HG03520 (cell line): ENCODE results near the gene ARHGEF10L.

Source experiments
- ATAC-seq: cut with Tn5 transposase; IDR thresholded peaks from one replicate; pipeline ENCODE4 v1.9.1; 2021; ENCODE audit warnings: mild to moderate bottlenecking, moderate library complexity; ENCODE audit not compliant: unreplicated experiment

ARHGEF10L gene

DNA sequence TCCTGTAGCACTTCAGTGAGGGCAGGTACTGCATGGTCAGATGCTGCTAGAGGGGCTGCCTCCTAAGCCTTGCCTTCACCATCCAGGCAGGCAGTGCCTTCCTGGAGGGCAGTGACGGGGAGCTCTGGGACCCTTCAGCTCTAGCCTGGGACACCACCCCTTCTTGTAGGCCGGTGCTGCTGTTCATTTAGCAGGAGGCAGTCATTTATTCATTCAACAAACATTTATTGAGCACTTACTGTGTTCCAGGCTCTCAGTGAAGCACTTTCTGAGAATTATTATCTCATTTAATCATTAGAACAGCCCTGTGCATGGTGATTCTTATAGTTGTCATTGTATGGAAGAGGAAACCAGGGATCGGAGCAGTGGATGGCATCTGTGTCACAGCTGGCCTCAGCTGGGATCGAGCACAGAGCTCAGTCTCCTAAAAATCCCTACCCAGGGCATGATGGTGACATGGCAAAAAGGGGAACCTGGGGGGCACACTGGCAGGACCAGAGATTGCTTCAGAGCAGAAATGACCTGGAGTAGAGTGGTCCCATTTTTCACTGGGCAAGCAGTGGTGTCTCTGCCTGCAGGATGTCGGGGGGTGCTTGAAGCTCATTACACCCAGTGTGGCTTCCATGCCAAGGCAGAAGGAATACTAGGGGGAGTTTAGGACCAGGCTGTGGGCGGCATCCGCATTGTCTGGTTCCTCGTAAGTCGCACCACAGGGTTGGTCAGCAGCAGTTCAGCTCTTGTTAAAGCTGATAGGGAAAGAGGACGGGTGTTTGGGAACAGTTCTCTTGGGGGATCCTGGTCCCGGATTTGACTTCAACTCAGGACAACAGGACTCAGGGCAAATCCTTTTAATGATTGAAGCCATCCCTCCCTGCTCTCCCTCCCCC is 28.8 kb downstream of the ARHGEF10L start:
- ATAC-seq, result no peak

- ATAC-seq, result no peak
Measured at GRCh38 chr1:17569200-17570139, 30.0 kb downstream of the ARHGEF10L start.

DNA sequence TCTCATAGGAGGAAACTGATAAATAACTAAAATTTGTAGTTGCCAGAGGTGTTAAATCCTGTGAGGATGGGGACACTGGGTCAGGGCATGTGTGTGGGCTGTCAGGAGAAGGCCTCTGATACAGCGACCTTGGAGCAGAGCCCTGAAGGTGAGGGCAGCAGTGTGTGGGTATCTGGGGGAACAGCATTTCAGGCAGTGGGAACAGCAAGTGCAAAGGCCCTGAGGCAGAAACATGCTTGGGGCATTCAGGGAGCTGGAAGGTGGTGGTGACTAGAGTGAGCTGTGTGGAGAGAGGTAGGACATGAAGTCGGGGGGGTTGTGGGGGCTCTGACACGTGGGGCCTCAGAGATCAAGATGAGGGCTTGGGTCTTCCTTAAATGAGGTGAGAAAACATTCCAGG is 30.7 kb downstream of the ARHGEF10L start:
- ATAC-seq, result no peak

- no peak for ATAC-seq
Measured at GRCh38 chr1:17572264-17572985, 32.9 kb downstream of the ARHGEF10L start.

DNA sequence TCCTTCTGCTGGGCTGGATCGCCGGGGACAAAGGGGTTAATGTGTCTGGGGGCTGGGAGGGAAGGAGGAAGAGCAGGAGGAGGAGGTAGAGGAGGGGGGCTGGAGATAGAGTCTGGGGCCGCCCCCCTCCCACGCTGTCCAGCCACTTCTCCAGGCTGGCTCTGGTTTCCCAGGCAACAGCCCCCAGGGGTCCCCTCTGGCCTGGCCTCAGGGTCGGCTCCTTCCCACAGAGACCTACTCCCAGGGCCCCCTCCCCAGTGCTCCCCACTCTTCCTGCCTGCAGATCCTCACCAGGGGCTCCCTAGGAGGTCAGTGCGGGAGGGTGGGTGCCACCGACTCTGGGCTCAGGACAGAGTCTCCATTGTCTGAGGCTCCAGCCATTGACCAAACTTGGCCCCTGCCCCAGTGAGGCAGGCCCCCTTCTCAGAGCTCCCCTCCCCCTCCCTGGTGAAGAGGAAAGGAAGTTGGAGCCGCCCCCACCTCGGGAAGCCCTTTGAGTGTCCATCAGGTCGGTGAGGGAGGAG is 34.1 kb downstream of the ARHGEF10L start:
- no peak for ATAC-seq

GRCh38 chr1:17574516-17574915 is 35.0 kb downstream of the ARHGEF10L start:
- no peak for ATAC-seq

DNA sequence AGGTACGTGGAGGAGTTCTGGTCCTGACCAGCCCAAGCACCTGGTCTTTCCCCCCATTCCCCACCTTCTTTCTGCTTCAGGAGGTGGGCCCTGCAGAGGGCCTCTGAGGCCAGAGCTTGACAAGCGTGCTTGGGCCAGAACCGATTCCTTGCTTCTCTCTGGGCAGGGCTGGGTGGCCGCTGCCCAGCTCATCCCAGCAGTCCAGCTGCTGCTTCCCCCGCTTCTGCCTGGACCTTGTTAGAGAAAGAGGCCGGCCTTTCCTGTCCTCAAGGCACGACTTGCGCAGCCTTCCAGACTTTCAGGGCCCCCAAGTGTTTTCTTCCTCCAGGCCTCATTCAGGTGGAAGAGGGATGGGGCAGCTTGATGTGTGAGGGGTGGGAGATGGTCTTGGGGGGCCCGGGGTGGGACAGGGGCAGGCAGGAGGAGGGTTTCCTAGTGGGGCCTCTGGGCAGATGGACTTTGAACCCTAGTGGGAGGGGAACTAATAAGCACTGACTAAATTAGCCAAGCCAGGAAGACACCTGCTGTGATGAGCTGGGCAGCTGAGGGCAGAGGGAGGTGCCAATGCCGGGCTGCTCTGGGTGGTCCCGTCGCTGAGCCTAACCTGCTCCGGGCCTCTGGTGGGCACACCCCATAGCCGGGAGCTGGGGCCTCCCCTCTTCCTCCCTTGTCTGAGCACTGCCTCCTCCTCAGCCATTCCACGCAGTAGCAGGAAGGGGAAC is 36.5 kb downstream of the ARHGEF10L start:
- no peak for ATAC-seq

DNA sequence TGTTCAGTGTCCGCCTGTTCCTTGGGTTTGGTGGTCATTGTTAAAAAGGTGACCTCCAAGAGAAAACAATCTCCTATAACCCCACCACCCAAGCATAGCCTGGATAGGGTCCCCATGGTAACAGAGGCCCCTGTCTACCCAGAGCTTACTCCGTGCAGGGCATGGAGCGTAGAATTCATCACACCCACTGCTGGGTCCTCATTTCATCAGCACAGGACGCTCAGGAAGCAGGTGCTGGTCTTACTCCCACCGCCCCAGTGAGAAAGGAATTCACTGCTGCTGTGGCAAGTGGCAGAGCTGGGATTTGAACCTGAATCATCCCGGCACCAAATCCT is 37.0 kb downstream of the ARHGEF10L start:
- no peak for ATAC-seq

DNA sequence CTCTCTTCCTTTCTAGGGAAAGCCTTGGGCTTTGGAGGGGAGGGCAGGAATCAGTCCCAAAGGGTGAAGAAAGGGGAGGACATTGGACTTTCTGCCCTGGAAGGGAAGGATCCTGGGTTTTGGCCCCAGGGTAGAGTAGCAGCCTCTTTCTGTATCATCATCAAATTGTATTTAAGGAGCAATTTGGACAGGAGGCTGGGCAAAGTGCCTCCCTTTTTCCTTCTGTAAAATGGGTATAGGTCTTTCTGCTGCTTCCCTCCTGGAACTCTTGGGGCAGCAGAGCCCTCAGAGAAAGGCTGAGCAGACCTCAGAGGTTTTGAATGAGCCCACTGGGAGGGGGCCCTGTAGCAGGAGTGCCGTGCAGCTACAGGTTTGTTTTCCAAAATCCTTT is 38.4 kb downstream of the ARHGEF10L start:
- ATAC-seq, result no peak

- ATAC-seq, result no peak
Measured at GRCh38 chr1:17579951-17580939, 40.7 kb downstream of the ARHGEF10L start.

DNA sequence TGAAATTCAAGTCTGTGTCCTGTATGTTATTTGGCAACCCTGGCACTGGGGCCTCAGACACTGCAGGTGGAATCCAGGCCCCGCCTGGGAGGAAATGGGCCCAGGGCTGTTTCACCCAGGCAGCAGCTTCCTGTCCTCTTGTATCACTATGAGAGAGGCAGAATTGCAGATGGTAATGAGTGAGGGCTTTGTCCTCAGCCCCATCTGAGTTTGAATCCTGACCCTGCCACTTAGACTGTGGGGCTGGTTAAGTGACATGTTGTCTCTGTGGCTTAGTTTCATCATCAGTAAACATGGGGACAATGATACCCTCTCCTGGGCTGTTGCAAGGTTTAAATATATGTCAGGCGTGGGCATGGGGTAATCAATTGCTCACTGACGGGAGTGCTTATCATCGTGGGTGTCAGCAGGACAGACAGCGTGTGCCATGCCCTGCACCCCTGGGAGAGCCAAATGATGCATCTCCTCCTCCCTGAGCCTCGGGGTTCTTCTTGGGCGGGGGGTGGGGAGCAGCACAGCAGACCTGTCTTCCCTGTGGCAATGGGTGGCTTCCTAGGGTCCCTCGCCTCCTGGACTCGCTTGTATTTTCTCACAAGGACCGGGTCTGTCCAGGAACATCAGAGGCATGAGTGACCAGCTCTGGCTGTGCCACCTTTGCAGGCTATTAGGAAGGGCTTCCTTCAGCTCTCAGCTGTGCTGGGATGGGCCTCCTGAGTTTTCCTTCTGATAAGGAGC is 42.1 kb downstream of the ARHGEF10L start:
- no peak for ATAC-seq

DNA sequence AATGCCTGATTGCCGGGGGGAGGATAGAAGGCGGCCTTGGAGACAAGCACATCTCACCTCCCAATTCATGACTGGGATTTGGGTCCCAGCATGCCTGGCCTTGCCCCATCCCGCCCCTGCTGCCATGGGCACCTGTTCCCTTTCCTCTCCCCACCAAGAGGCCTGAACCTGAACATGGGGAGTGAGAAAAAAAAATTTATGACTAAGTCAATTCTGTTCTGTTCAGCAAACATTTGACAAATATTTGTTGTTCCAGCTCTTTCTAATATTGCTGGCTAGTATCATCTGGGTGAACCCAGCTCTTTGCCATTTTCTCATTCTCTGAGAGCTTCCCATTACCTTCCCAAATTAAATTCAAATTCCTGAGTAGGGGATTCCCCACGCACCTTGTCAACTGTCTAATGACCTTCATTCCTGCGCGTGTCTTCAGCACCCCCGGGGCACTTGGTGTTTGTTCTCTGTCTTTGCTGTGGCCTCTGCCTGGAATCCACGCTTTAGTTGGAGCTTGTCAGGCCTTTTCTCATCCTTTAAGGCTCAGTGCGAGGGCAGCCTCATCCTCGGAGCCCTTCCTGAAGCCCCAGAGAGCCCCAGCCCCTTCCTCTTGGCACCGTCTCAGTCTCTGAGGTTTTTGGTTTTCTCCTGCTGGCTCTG is 42.8 kb downstream of the ARHGEF10L start:
- ATAC-seq, result no peak

DNA sequence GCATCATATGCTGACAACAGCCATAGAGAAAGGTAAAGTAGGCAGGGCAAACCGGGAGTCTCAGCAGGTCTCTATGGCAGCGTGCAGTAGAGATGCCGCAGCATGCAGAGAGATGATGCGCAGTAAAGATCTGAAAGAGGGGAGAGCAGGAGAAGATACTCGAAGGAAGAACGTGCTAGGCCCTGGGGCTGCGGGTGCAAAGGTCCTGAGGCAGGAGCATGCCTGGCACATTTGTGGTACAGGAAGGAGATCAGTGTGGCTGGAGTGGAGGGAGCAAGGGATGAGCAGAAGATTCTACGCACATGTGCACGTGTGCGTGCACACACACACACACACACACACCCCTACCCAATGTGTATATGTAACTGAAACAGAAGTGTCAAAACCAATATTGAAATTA is 45.0 kb downstream of the ARHGEF10L start:
- ATAC-seq, result no peak

GRCh38 chr1:17585266-17585987 is 45.9 kb downstream of the ARHGEF10L start:
- ATAC-seq, result no peak

- no peak for ATAC-seq
Measured at GRCh38 chr1:17586172-17586964, 46.9 kb downstream of the ARHGEF10L start.

GRCh38 chr1:17587693-17588047 is 48.2 kb downstream of the ARHGEF10L start:
- ATAC-seq, result no peak
